CD4-positive, alpha-beta T cell treated with Interleukin-12 subunit alpha and Interleukin-12 subunit beta, for 1 hour (primary cell): Measurements from ENCODE around the gene TENM3.

Source experiments
- DNase-seq: peaks from one replicate; pipeline ENCODE4 v3.0.0-alpha.2; 2020

Gene TENM3

DNA sequence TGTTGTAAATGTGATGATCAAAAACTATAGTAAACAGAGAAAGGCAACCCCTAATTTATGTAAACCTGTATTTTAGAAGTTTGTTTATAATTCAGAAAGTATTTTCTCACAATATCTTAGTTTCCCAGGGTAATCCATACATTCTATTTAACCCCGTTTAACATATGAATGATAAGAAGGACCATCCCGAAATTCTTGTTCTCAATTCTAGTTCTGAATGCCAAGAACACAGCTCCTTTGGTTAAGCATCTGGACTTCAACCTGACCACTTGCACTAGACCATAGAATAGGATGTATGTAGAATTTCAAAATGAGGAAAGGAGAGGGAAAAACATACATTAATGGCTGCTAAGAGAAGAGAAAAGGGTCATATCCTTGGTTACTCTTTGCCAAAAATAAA is 227.0 kb downstream of the TENM3 start:
- DNase-seq: no peak

DNA sequence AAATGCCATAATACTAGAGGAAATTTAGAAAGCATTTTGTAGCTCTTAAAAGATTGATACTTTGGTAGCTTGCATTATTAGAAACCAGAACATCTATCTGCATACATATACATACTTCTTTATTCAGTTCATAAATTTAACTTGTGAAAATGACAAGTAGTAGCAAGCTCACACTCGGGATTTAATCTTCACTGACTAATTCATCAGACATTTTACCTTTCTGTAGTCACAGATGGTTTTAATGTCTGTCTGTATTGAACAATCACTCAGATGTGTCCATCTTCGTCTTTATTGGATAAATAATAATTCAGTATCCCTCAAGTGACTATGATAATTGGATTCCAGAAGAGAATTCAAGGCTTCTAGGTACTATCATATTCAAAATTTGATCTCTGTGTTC is 232.3 kb downstream of the TENM3 start:
- DNase-seq: no peak

- DNase-seq: peak; percentile 30
These were observed 235.3 kb downstream of the TENM3 start for GRCh38 chr4:182478475-182478874.

DNA sequence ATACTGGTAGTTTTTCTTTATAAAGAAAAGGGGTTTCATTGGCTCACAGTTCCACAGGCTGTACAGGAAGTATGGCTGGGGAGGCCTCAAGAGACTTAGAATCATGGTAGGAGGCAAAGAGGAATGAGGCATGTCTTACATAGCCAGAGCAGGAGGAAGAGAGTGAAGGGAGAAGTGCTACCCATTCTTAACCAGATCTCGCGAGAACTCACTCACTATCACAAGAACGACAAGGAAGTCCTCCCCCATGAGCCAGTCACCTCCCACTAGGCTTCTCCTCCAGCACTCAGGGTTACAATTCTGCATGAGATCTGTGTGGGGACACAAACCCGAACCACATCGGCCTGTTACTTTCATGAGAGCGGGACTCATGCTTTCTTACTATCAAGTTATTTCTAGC is 240.5 kb downstream of the TENM3 start:
- no peak for DNase-seq

DNA sequence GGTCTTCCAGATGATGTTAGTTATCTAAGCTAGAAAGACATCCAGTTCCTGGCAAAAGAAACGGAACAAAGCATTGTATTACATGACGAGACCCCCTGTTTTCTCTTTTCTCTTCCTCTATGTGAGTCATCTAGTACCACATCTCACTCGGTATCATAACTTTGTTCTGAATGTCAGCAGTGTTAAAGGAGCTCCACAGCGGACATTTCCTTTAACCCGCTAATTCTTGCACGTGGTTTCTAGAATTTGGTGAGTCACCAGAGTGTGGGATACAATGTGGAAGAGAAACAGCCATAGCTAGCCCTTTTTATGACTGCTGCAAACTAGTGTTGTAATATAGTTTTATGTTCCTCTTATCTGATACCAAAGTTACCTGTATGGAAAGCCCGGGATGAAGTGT is 243.7 kb downstream of the TENM3 start:
- DNase-seq: no peak

DNA sequence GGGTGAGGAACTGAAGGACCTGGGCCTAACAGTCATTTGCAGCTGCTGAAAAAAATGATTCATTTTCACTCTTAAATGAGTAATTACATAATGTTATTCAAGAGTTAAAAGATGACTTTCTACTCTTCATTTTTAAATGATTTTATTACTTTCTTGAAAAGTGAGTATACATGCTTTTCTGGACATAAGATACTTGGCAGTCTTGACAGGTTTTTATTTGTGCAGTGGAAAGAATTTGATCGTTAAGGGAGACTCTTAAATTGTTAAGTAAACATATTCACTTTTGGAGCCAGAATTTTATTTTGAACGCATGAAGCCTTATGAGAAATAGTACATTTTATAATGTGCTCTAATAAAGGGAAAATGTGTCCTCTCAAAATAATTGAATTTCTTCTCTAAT is 245.7 kb downstream of the TENM3 start:
- DNase-seq: no peak

GRCh38 chr4:182489607-182490006 is 246.4 kb downstream of the TENM3 start:
- no peak for DNase-seq

- DNase-seq: no peak
These were observed 248.5 kb downstream of the TENM3 start for GRCh38 chr4:182491719-182492118.

DNA sequence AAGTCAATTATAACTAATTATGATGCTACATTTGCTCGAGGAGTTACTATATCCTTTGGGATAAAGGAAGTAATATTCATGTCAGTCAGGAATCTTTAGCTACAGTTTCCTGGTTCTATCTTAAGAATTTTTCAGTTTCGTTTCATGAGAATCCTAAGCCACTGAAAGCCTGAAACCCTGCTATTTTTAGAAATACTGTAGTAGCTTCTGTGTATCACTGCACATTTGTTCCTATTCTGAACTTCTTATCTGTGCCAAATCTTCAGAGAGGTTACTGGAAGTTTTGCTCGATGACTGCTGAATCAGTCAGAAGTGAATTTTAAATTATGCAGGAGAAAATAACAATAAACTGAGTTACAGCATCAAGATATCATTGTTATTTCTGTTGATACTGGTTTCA is 249.2 kb downstream of the TENM3 start:
- DNase-seq: no peak

- no peak for DNase-seq
These were observed 250.2 kb downstream of the TENM3 start for GRCh38 chr4:182493377-182493776.

- no peak for DNase-seq
These were observed 250.9 kb downstream of the TENM3 start for GRCh38 chr4:182494103-182494502.

DNA sequence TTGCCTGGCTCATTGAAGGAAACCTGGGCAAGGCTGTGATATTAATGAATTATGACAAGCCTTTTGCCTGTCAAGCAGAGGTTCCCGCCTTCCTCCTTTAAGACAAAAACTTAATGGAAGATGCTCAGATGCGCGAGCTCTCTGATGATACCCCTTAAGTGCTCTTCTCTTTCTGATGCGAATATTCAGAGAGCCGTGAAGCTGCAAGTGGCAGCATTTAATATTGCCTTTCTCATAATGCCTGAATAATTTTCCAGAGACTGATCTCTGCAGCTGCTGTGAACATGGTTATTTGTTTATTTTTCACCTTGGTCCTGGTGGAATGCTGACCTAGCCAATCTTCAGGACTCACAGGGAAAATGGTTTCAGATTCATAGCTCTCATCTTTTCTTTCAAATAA is 251.8 kb downstream of the TENM3 start:
- no peak for DNase-seq

DNA sequence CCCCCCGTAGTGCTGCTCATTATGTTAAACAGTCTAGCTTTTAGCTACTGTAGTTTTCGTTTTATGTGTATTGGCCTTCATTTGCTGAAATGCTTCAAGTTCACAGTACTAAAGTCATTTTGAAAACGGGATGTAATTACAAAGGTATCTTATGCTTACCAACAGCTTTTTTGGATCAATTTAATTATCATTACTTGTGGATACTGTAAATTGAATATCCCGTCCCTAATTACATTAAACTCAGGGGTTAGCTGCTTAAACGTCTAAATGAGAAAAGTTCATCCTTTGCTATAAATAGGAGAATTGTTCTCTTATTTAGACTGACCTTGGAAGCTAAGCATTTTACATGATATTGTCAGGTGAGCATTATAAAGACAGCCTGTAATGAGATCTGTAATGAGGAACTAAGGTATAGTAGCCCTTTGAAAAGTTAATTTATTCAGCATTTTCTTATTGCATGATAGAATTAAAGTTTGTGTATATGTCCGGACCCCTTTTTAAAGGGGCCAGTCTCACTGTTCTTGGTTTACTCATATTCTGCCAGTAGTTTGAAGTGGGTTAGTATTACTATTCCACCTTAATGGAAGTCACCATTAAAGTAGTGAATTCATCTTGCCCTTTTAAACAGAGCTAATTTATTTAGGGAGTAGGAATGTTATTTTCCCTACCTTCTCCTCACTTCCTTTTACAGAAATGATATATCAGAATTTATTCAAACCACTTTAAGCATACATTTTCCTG is 252.6 kb downstream of the TENM3 start:
- DNase-seq: no peak

DNA sequence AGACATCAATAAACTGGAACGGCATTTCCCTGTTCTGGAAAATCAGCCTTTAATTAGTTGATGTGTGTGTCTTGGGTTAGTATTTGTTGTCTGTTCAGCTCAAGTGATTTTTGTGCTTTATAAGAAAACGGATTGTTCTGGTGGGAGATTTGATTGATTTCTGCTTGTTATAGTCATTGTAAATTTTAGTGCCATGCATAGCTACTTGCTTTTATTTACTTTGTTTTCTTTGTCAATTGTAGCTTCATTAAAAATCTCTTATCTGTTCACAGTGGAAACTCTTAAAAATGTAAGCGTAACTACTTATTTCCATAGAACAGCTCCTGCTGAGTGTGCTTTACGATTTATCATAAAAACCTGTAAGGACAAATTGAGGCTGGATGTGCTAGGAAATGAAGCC is 253.2 kb downstream of the TENM3 start:
- no peak for DNase-seq

DNA sequence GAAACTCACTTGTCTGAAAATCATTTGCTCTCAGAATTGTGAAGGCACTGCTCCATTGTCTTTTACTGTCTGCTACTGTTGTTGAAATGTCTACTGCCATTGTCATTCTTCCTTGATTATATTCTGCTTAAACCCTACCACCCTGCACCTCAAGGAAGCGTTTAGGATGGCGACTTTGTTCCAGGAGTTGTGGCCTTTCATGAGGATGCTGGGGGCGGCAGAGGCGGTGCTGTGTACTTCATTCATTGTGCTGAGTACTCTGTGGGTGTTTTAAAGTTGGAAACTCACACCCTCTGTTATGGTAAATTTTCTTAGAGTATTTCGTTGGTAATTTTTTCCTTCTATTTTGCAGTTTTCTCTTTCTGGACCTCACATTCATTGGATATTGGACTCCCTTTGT is 258.9 kb downstream of the TENM3 start:
- no peak for DNase-seq

DNA sequence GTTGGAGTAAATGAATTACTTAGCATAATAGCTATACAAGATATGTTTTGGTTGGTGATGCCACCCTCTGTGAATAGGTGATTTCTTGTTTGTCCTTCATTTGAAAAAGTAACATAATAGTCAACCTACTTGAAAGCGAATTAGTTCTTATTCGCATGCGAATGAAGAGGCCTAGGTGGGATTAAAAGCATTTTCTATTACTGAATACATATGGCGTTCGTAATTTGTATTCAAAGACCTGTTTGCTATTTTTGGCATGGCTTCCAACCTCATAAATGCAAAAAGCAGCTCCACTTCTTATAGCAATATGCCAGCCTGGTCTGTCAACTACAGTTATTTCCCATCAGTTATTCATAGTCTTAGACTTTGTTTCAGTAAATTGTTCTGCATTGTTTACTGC is 261.3 kb downstream of the TENM3 start:
- no peak for DNase-seq

GRCh38 chr4:182507805-182508204 is 264.6 kb downstream of the TENM3 start:
- DNase-seq: no peak

GRCh38 chr4:182510836-182511235 is 267.6 kb downstream of the TENM3 start:
- DNase-seq: no peak

DNA sequence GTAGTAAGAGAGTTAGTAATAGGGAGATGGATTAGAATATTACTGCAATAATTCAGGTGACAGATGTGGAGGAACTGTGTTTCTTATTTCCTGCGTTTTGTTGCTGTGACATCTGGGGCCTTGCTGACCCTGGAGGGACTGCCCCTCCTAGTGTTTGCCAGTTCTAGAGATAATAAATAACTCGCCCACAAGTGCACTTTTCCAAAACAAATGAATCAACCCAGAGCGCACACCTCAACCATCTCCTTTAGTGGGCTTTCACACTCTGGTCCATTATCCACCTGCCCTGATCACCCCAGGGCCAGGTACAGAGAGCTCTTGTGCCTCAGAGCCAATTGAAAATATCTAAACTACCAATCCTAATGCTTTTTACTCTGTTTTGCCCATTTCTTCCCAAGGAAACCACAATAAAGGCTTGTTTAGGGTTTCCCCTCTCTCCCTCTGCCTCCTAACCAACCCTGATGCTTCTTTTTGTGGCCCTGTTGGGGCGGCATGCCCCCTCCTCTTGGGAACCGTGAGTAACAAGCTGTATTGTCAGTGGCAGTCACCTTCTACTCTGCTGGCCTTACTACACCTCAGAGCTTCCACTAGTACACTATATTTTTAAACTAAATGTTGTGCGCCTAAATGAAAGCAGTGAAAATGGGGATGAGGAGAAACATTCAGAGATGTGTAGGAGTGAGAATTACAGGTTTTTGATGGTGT is 270.5 kb downstream of the TENM3 start:
- DNase-seq: no peak

- DNase-seq: no peak
These were observed 275.2 kb downstream of the TENM3 start for GRCh38 chr4:182518421-182518820.

DNA sequence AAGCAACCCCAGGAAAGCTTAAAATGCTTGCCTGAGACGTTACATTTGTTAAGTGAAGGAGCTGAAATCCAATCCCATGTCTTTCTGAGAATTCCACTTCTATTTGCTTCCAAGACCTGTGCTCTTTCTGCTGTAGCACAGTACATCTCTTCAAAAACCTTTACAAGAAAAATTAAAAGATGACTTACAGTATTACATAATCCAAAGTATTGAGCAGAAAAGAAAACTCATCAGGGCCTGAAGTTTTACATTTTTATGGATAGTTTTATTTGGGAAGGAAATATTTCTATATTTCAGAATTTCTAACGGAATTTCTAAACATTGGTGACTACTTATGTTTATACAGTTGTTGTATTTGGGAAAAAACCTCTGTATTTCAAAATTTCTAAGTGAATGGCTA is 276.3 kb downstream of the TENM3 start:
- no peak for DNase-seq

GRCh38 chr4:182521011-182521410 is 277.8 kb downstream of the TENM3 start:
- DNase-seq: no peak

DNA sequence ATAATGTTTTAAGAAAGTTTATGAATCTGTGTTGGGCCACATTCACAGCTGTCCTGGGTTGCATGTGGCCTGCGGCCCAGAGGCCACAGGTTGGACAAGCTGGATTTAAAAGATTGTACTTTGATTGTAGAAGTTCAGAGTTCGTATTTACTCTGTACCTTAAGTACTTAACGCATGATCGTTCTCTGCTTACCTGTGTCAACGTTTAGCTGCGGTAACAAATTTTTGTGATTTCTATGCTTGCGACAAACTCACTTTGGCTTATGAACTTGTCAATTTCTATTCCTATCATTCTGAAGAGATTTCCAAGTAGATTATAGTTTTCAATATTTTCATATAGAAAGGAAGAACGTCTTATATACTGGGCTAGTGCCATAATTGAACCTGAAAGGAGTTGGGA is 285.6 kb downstream of the TENM3 start:
- no peak for DNase-seq

DNA sequence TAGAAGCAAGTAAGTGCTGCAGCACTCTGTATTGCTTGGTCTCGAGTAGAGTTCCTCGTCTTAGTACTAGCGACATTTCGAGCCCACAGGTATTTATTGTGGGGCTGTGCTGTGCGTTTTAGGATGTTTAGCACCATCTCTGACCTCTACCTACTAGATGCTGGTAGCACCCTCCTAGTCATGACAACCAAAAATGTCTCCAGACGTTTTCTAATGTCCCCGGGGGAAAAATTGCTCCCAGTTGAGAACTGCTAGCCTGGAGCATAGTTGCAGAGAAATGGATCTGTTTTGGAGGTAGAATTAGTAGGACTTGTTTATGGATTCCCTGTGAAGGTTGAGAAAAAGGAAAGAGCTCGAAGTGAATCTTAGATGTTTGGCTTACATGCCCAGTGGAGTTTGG is 287.2 kb downstream of the TENM3 start:
- DNase-seq: no peak
